ENCODE data around the gene METTL18. TPM values are rescaled to one million over a fixed set of nuclear protein-coding genes. Genes with fewer than 3 reads are reported as not detected.

The METTL18 gene
- total RNA-seq, 1 donor: 6.4 TPM

DNA sequence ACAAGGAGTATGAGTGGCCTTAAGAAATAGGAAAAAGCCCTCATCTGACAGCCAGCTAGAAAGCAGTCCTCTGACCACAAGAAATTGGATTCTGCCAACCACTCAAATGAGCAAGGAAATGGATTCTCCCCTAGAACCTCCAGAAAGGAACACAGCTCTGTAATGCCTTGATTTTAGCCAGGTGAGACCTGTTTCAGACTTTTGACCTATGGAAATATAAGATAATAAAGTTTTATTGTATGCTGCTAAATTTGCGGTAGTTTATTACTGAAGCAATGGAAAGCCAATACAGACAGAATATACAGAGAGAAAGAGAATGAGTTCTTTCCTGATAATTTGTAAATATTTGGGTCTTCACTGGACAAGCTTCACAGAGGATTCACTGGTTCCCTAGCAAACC lies 32.0 kb downstream of the METTL18 start:
- H3K4me3 ChIP-seq (ENCODE audit: low read length): no peak overlapping the region
- H3K9me3 ChIP-seq (ENCODE audit: low read depth, low read length): no peaks in the 10 kb centered on the region
- no peaks in the 10 kb centered on the region for H3K27me3 ChIP-seq (ENCODE audit: insufficient read depth, low read length)
- no peaks in the 10 kb centered on the region for H3K4me1 ChIP-seq (ENCODE audit: insufficient read depth, low read length)

DNA sequence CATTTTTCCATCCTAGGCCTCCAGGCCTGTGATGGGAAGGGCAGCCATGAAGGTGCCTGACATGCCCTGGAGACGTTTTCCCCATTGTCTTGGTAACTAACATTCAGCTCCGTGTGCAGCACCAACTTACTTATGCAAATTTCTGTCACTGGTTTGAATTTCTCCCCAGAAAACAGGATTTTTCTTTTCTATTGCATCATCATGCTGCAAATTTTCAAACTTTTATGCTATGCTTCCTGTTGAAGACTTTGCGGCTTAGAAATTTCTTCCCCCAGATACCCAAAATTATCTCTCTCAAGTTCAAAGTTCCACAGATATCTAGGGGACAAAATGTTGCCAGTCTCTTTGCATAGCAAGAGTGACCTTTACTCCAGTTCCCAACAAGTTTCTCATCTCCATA lies 35.7 kb downstream of the METTL18 start:
- no peaks in the 10 kb centered on the region for H3K4me1 ChIP-seq (ENCODE audit: insufficient read depth, low read length)
- no peaks in the 10 kb centered on the region for H3K9me3 ChIP-seq (ENCODE audit: low read depth, low read length)
- no peak overlapping the region for H3K4me3 ChIP-seq (ENCODE audit: low read length)
- H3K27me3 ChIP-seq (ENCODE audit: insufficient read depth, low read length): no peaks in the 10 kb centered on the region

DNA sequence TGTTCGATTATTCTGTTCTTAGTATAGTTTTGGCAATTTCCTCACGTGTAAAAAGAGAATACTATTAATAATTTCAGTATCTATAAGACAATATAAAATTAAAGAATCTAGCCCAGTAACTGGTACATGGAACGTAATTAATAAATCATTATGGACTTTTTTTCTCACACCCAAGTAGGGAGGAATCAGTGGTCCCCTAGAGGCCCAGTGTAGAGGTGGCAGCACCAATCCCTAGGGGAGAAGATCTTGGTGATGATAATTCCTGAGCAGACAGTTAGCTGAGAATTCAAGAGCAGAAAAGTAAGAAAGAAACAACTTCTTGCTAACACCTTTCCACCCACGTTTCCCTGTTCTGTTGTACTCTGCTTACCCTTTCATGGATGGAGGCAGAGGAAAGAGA lies 41.2 kb downstream of the METTL18 start:
- no peak overlapping the region for H3K4me3 ChIP-seq (ENCODE audit: low read length)
- no peaks in the 10 kb centered on the region for H3K27me3 ChIP-seq (ENCODE audit: insufficient read depth, low read length)
- no peaks in the 10 kb centered on the region for H3K9me3 ChIP-seq (ENCODE audit: low read depth, low read length)
- no peaks in the 10 kb centered on the region for H3K4me1 ChIP-seq (ENCODE audit: insufficient read depth, low read length)

DNA sequence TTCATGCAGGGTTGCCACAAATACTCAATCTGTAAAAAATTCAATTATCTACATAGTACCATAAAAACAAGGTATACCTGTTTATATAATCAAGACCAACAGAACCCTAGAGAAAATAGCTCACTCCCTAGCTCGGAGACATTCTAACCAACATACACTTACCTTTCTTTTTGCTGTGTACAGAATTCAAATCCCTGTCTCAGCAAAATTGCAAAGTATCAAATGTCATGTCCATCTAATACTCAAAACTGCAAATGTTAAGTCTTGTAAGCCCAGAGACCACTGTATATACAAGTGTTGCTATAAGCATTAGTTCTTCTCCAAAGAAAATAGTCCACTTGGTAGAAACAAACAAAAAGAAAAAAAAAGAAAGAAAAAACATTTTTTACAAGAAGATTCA lies 44.7 kb downstream of the METTL18 start:
- H3K4me3 ChIP-seq (ENCODE audit: low read length): no peak overlapping the region
- no peaks in the 10 kb centered on the region for H3K9me3 ChIP-seq (ENCODE audit: low read depth, low read length)
- H3K27me3 ChIP-seq (ENCODE audit: insufficient read depth, low read length): no peaks in the 10 kb centered on the region
- H3K4me1 ChIP-seq (ENCODE audit: insufficient read depth, low read length): no peaks in the 10 kb centered on the region

DNA sequence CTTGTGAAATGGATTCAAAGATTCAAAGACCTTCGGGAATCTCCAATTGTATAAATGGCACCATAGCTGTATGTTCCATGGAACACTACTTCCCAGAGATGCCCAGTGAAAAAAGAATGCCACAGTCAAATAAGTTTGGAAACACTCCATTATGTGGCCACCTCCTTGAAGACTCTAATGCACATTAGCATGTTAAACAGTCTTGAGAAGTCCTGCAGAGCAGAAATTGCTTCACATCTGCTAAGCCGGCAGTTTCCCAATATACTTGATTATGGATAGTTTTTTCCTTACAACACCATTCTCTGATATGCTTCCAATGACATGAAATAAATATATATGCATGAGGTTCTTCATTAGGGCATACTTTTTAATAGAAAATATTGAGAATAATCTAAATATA lies 48.2 kb downstream of the METTL18 start:
- H3K9me3 ChIP-seq (ENCODE audit: low read depth, low read length): no peaks in the 10 kb centered on the region
- no peak overlapping the region for H3K4me3 ChIP-seq (ENCODE audit: low read length)
- H3K4me1 ChIP-seq (ENCODE audit: insufficient read depth, low read length): no peaks in the 10 kb centered on the region
- H3K27me3 ChIP-seq (ENCODE audit: insufficient read depth, low read length): no peaks in the 10 kb centered on the region

DNA sequence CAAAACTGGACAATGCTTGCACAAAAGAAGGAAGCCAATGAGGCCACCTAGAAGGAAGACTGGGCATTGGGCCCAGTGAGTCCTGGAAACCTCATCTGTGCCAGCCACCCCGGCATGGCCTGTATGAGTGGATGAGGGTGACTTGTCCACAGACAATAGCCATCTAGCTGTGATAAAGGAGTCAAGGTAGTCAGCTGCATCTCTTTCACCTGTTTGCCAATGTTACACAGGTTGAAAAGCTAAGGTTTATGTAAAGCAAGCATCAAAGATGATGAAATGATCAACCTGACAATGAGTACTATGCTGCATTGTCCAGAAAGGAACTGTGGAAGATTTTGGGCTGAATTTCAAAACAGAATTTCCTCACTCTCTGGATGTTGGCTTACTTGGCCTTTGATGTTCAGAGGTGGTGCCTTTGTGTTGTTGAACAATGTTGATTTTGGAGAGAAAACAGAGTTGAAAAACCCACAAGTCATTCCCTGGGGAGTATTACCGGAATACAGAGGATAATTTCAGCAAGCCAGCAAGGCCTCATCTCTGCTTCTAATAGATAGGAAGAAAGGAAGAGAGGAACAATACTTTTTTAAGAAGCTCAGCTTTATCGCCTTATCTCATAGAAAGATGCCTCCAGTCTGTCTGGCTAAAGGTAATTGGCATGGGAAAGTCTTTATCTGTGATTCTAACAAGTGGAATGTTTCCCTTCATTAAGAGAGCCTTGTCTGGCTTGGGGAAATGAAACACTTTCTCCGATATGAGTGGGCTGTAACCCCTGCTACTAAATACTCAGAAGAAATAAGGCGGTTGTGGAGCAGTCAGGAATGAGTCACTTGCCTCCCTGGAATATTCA lies 49.5 kb downstream of the METTL18 start:
- no peak overlapping the region for H3K4me3 ChIP-seq (ENCODE audit: low read length)

More for the DNA sequence above, 49.5 kb downstream of the METTL18 start:
- no peaks in the 10 kb centered on the region for H3K27me3 ChIP-seq (ENCODE audit: insufficient read depth, low read length)
- H3K4me1 ChIP-seq (ENCODE audit: insufficient read depth, low read length): no peaks in the 10 kb centered on the region
- H3K9me3 ChIP-seq (ENCODE audit: low read depth, low read length): no peaks in the 10 kb centered on the region

Other genes with a start within 250 kb of the METTL18 start
- gene F5, start 208.4 kb downstream of the METTL18 start, total RNA-seq: 13.9 TPM
- 17.0 TPM for gene SELP, start 164.8 kb downstream of the METTL18 start, total RNA-seq
- 337 TPM for gene SELL, start 83.3 kb downstream of the METTL18 start, total RNA-seq
- gene SELE, start 60.8 kb downstream of the METTL18 start, total RNA-seq: not detected
- gene SCYL3, start 99.0 kb upstream of the METTL18 start, total RNA-seq: 4.1 TPM